Measurements from ENCODE around the gene ITGB4.

The ITGB4 gene

DNA sequence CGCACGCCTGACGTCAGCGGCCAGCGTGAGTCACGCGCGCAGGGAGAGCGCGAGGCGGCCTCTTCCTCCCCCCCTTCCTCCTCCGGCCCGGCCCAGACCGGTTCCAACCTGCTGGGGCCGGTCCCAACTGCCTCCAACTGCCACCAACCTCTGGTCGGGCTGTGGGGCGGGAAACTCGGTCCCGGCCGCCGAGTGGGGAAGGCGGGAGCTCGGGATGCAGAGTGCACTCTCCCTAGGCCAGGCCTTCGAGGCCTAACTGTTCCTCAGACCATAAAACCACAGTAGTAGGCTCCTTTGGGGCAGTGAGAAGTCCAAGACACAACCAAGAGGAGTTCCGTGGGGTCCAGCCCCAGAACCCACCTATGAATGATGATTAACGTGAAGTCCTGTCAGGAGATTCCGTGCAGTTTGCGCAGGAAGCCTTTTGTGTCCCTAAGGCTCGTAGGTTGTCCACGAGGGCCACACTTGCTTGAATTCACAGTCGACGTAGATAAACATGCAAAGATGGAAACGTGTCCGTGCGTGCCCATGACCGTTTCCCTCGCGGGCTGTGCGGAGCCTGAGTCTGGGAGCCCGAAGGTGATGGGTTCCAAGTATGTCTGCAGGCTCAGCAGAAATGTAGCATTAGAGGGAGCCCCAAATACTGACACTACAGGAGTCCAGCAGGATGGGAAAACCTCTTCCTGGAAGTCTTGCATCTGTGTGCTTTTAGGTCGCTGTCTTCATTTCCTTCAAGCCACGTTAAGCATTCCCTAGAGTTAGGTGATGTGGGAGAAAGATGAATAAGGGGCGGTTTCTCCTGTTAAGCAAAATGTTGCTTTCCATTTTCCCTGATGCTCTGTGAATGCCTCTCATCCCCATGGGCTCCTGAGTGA lies 64.0 kb downstream of the ITGB4 start:
- DNase-seq (ENCODE audit: low read depth in 2 of 2) = peak; percentile 75 to 87

DNA sequence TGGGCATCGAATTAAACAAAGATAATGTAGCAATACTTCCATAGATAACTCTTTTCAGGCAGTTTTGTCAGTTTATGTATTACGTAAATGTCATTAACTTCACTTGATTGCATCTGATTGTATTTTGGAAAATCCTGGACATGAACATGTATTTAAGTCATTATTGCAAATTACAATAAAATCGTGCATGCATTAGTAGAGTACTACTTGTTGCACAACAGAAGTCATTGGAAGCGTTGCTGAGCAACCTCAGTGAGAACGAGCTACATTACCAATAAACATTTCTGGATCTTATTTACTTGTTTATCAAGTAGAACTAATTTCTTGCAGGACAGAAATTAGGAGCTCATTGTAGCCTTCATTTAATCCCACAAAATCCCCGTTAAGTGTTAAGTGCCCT lies 70.0 kb downstream of the ITGB4 start:
- no peak for DNase-seq (ENCODE audit: low read depth in 2 of 2)

DNA sequence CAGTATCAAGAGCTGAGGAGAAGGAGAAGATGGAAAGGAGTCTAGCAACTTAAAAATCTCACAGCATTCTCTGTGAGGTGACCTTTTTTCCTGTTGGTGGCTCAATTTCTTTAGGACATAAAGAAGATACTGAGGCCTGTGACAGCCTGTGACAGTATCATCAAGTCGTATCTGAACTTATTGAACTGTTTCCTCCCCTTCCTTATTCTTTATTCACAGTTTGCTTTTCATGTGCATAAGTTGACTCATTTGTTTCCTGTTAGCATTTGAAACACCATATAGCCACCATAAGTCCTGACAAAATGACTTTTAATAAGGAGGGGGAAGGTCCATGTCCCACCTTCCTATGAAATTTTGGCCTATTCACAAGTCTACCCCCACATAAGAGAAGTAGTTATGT lies 72.2 kb downstream of the ITGB4 start:
- DNase-seq (ENCODE audit: low read depth in 2 of 2) = no peak

- DNase-seq (ENCODE audit: low read depth in 2 of 2) = no peak
Measured at GRCh38 chr17:75795820-75796607, 74.8 kb downstream of the ITGB4 start.

- DNase-seq (ENCODE audit: low read depth in 2 of 2) = no peak
Measured at GRCh38 chr17:75799402-75799801, 78.1 kb downstream of the ITGB4 start.

- DNase-seq (ENCODE audit: low read depth in 2 of 2) = no peak
Measured at GRCh38 chr17:75803883-75804282, 82.6 kb downstream of the ITGB4 start.

- no peak for DNase-seq (ENCODE audit: low read depth in 2 of 2)
Measured at GRCh38 chr17:75806822-75807500, 85.7 kb downstream of the ITGB4 start.
